Neutrophil (primary cell): ENCODE results near the gene MCF2L.

Experiments used
- H3K27ac ChIP-seq: fragments of 200-600 bp; sonication (generic); 2 replicates; pipeline ENCODE4 v1.5.1; 2016; ENCODE audit warnings: mild to moderate bottlenecking, moderate library complexity
- H3K27me3 ChIP-seq: fragments of 200-600 bp; sonication (generic); 2 replicates; pipeline ENCODE4 v1.6.0; 2016; ENCODE audit warnings: mild to moderate bottlenecking
- H3K36me3 ChIP-seq: fragments of 200-600 bp; sonication (generic); 2 replicates; pipeline ENCODE4 v1.5.1; 2017
- H3K4me1 ChIP-seq, 2 experiments: fragments of 200-600 bp in 1 of 2; sonication (generic) in 1 of 2; 1 replicate in 1 of 2; 2 replicates in 1 of 2; pipeline versions ENCODE4 v1.5.1 to v1.6.1; 2013 to 2016; ENCODE audit warnings: low read depth in 1 of 2, low read length in 1 of 2, mild to moderate bottlenecking in 1 of 2, moderate library complexity in 1 of 2; ENCODE audit not compliant: control insufficient read depth in 1 of 2, insufficient read depth in 1 of 2
- H3K4me3 ChIP-seq, 2 experiments: fragments of 200-600 bp in 1 of 2; sonication (generic) in 1 of 2; 1 replicate in 1 of 2; 2 replicates in 1 of 2; pipeline ENCODE4 v1.5.1; 2013 to 2016; ENCODE audit warnings: low read depth in 1 of 2, low read length in 1 of 2, mild to moderate bottlenecking in 1 of 2, moderate library complexity in 1 of 2
- H3K9me3 ChIP-seq: fragments of 200-600 bp; sonication (generic); 2 replicates; pipeline ENCODE4 v1.5.1; 2016
- TF ChIP-seq, protein P1 (sequence below): fragments of 200-600 bp; sonication (generic); IDR thresholded peaks from 2 replicates; pipeline ENCODE4 v1.5.1; 2016; ENCODE audit warnings: antibody characterized with exemption

The MCF2L gene

DNA sequence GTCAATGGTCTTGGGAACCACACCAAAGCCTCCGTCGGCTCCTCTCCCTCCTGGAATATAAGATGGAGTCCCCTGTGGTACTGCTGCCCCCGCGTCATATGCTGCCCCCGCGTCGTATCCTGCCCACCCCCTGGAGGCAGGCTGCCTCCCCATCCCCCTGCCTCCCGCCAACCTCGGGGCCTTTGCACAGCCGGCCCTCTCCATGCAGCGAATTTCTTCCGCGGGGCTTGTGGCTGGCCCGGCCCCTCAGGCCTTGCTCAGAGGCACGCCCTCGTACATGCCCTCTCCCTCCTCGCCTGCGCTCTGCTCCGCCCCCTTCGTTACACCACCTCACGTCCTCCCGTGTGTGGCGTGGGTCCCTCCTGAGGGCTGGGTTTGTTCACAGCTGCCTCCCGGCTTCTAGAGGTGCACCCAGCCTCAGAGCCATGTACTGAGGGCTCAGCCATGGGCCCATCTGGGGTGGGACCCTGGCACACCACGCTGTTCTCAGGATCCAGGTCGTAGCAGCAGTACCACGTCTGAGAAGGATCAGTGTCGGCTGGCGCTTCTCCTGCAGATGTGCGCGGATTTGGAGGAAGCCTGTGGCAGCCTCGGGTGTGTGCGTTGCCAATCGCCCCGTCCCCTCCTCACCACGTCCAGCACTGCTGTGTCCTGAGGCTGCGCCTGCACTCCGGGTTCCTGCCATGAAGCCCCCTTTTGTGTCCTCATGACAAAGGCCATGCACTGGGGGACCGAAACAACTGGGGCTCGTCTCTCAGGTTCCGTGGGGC is 47.7 kb downstream of the MCF2L start:
- Histone ChIP-seq H3K9me3 (no peaks in the 10 kb centered on the region), H3K4me3 (no peak overlapping the region), H3K4me1 (no peaks in the 10 kb centered on the region), H3K27me3 (no peaks in the 10 kb centered on the region), H3K27ac (no peak overlapping the region), H3K36me3 (no peaks in the 10 kb centered on the region)
- TF ChIP-seq, protein P1, sequence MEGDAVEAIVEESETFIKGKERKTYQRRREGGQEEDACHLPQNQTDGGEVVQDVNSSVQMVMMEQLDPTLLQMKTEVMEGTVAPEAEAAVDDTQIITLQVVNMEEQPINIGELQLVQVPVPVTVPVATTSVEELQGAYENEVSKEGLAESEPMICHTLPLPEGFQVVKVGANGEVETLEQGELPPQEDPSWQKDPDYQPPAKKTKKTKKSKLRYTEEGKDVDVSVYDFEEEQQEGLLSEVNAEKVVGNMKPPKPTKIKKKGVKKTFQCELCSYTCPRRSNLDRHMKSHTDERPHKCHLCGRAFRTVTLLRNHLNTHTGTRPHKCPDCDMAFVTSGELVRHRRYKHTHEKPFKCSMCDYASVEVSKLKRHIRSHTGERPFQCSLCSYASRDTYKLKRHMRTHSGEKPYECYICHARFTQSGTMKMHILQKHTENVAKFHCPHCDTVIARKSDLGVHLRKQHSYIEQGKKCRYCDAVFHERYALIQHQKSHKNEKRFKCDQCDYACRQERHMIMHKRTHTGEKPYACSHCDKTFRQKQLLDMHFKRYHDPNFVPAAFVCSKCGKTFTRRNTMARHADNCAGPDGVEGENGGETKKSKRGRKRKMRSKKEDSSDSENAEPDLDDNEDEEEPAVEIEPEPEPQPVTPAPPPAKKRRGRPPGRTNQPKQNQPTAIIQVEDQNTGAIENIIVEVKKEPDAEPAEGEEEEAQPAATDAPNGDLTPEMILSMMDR = no peak

DNA sequence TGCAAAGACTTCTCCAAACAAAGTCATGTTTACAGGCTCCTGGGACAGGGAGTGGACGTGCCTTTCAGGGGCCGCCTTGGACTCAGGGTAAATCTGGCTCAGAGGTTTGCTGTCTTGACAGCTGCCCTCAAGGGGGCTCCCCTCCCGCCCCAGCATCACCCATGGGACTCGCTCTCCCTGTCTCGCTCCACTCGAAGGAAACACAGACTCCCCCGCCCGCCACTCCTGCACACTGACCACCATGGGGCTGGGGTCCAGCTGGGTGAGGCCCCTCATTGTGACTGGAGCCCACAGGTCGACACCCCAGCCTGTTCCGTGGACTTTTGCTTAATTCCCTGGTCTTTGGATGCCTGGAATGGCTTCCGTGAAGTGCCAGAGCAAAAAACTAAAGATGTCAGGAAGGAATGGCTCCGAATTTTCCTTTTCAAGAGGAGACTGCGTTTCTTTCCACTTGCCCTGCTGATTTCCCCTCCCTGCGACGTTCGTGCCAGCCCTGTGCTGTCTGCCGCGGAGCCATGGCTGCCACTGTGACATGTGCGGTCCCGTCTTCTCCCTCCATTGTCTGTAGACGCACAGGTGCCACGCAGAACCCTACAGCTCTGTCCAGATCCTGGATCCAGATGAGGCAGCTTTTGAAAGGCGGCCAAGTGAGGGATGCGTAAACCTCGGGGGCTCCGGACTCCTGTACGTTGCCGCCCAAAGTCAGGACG is 48.6 kb downstream of the MCF2L start:
- no peaks in the 10 kb centered on the region for H3K4me1 ChIP-seq
- no peaks in the 10 kb centered on the region for H3K9me3 ChIP-seq
- TF ChIP-seq, protein P1 = no peak
- H3K27ac ChIP-seq = no peak overlapping the region
- no peaks in the 10 kb centered on the region for H3K27me3 ChIP-seq
- H3K4me3 ChIP-seq = no peak overlapping the region
- no peaks in the 10 kb centered on the region for H3K36me3 ChIP-seq

DNA sequence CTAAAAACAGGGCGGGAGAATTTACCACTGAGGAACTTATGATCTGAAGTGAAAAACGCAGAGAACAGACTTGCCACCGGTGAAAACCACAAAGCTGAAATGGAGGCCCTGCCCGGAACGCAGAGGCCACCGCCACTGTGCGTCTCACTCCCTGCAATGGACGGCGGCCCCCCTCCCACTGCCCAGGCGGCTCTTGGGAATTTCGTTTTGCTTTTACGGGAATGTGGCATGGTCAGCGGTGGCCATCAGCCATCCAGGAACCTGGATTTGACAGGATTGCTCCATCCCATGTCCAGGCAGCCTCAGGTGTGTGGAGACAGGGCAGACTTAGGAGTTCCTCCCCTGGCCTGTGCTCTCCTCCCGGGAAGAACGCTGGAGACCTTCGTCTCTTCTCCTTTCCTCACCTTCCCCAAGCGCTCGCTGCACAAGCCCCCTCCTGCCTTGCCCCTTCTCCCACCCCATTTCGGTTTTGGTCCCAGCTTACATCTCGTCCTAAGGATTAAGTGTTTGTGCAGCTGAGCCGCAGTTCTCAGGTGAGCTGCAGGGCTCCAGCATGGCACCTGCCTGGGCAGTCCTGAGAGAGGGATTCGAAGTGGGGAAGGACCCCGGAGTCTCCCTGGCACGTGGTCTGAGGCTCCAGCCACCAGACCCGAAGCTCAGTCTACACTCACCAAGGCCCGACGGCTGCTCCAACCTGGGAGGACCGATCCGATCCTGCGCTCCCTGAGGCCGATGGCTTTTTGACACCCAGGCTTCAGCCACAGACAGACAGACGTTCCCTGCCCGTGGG is 49.9 kb downstream of the MCF2L start:
- H3K4me3 ChIP-seq = no peak overlapping the region
- no peaks in the 10 kb centered on the region for H3K9me3 ChIP-seq
- H3K27ac ChIP-seq = no peak overlapping the region
- H3K4me1 ChIP-seq = no peaks in the 10 kb centered on the region
- TF ChIP-seq, protein P1 = no peak
- H3K36me3 ChIP-seq = no peaks in the 10 kb centered on the region
- H3K27me3 ChIP-seq = no peaks in the 10 kb centered on the region

DNA sequence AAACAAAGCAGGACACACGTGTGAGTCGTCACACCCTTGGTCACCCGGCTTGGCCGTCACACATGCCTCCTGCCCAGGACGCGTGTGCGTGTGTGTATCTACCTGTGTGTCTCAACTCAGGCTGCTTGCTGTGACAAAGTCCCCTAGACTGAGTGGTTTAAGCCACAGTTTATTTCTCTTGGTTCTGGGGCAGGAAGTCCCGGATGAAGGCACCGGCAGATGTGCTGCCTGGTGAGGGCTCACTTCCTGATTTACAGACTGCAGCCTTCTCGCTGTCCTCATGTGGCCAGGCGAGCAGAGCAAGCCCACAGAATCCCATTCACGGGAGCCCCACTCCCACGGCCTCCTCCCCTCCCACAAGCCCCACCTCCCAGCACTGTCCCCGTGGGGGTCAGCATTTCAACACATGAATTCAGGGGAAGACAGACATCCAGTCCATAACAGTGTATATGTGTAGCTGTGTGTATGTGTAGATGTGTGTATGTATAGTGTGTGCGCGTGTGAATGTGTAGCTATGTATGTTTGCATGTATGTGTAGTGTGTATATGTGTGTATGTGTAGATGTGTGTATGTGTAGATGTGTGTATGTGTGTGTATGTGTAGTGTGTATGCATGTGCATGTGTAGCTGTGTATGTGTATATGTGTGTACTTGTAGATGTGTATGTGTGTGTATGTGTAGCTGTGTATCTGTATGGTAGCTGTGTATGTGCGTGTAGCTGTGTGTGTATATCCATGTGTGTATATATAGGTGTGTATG is 51.5 kb downstream of the MCF2L start:
- H3K36me3 ChIP-seq = no peaks in the 10 kb centered on the region
- H3K4me3 ChIP-seq = no peak overlapping the region
- H3K4me1 ChIP-seq = no peaks in the 10 kb centered on the region
- TF ChIP-seq, protein P1 = no peak
- H3K9me3 ChIP-seq = no peaks in the 10 kb centered on the region
- no peak overlapping the region for H3K27ac ChIP-seq
- no peaks in the 10 kb centered on the region for H3K27me3 ChIP-seq

DNA sequence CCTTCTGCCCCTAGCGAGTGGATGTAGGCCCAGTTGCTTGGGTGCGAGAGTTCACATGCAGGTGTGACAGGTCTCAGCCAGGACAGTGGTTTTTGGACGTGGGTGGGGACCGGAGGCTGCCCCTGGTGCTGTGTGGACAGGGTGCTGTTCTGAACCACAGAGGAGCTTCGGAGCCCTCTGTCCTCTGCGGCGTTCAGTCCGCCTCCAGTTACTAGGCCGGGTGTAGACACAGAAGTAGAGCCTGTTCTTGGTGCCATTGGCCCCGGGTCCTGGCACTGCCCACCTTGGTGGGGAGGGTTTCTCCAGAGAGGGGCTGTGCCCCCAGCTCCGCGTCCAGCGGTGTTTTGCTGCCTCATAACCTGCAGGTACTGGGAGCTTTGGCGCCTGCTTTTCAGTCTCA is 52.4 kb downstream of the MCF2L start:
- no peaks in the 10 kb centered on the region for H3K9me3 ChIP-seq
- H3K36me3 ChIP-seq = no peaks in the 10 kb centered on the region
- TF ChIP-seq, protein P1 = no peak
- no peak overlapping the region for H3K4me3 ChIP-seq
- no peak overlapping the region for H3K27ac ChIP-seq
- H3K4me1 ChIP-seq = no peaks in the 10 kb centered on the region
- H3K27me3 ChIP-seq = no peaks in the 10 kb centered on the region
